Hippocampal formation (tissue), 2 donors: ENCODE data around the gene ALK.
"Not testable (repeated sequence)": the region's sequence is repeated elsewhere in the genome, so short reads cannot be mapped to it uniquely, and the experiment has no call there.

Experiments
- DNase-seq, 2 donors: peaks; one replicate each; lab custom pipeline; 2025; lab: John Stamatoyannopoulos, UW

ALK gene

GRCh38 chr2:29246383-29247300 lies 674.7 kb downstream of the ALK start:
- DNase-seq: no peak

GRCh38 chr2:29245742-29246382 lies 675.5 kb downstream of the ALK start:
- DNase-seq: no peak

- not testable (repeated sequence) for DNase-seq
Measured at GRCh38 chr2:29245035-29245741, 676.2 kb downstream of the ALK start.

- DNase-seq: no peak
Measured at GRCh38 chr2:29242621-29243375, 678.6 kb downstream of the ALK start.

- no peak for DNase-seq
Measured at GRCh38 chr2:29241955-29242565, 679.3 kb downstream of the ALK start.

GRCh38 chr2:29241341-29241740 lies 680.0 kb downstream of the ALK start:
- DNase-seq: no peak

GRCh38 chr2:29240601-29241000 lies 680.8 kb downstream of the ALK start:
- DNase-seq: no peak

GRCh38 chr2:29239209-29239960 lies 682.0 kb downstream of the ALK start:
- no peak for DNase-seq

- DNase-seq: no peak
Measured at GRCh38 chr2:29238497-29238896, 682.9 kb downstream of the ALK start.

GRCh38 chr2:29236074-29236473 lies 685.3 kb downstream of the ALK start:
- no peak for DNase-seq

GRCh38 chr2:29235411-29235810 lies 686.0 kb downstream of the ALK start:
- DNase-seq: no peak

GRCh38 chr2:29233428-29233827 lies 688.0 kb downstream of the ALK start:
- DNase-seq: no peak

- DNase-seq: no peak
Measured at GRCh38 chr2:29232041-29232440, 689.3 kb downstream of the ALK start.

GRCh38 chr2:29229640-29230039 lies 691.7 kb downstream of the ALK start:
- no peak for DNase-seq

- no peak for DNase-seq
Measured at GRCh38 chr2:29228947-29229346, 692.4 kb downstream of the ALK start.

GRCh38 chr2:29227935-29228675 lies 693.3 kb downstream of the ALK start:
- no peak for DNase-seq

GRCh38 chr2:29226808-29227207 lies 694.6 kb downstream of the ALK start:
- no peak for DNase-seq

- DNase-seq: no peak
Measured at GRCh38 chr2:29226375-29226774, 695.0 kb downstream of the ALK start.

GRCh38 chr2:29225814-29226213 lies 695.6 kb downstream of the ALK start:
- no peak for DNase-seq
